Fibroblast of lung (primary cell): ENCODE measurements around the gene SLC26A8. TPM values are rescaled to one million over a fixed set of nuclear protein-coding genes. Genes with fewer than 3 reads are reported as not detected.

Experiments
- DNase-seq, 2 donors: peaks; one replicate each; pipeline versions ENCODE4 v3.0.0 to v3.0.0-alpha.2; 2010; ENCODE audit warnings: low read depth in 2 of 2
- H2AFZ ChIP-seq: 2 replicates; pipeline ENCODE4 v1.5.1; 2012; ENCODE audit warnings: low read length, control low read depth, inconsistent platforms
- H3K27ac ChIP-seq: 2 replicates; pipeline ENCODE4 v1.5.1; 2011; ENCODE audit warnings: low read length, control low read depth; ENCODE audit not compliant: insufficient read depth
- H3K27me3 ChIP-seq: 2 replicates; pipeline ENCODE4 v1.5.1; 2011; ENCODE audit warnings: mild to moderate bottlenecking, low read length; ENCODE audit not compliant: control insufficient read depth, insufficient read depth
- H3K36me3 ChIP-seq: 2 replicates; pipeline ENCODE4 v1.5.1; 2011; ENCODE audit warnings: low read length; ENCODE audit not compliant: control insufficient read depth, insufficient read depth
- H3K4me1 ChIP-seq: 2 replicates; pipeline ENCODE4 v1.5.1; 2011; ENCODE audit warnings: low read length; ENCODE audit not compliant: control insufficient read depth, insufficient read depth; ENCODE audit errors: extremely low read depth
- H3K4me2 ChIP-seq: 2 replicates; pipeline ENCODE4 v1.5.1; 2011; ENCODE audit warnings: low read length, control low read depth; ENCODE audit not compliant: insufficient read depth; ENCODE audit errors: extremely low read depth
- H3K4me3 ChIP-seq, 4 experiments: fragments of 200-600 bp in 1 of 4; sonication (generic) in 1 of 4; replicated peaks in 1 of 4; 2 replicates each; pipeline ENCODE4 v1.5.1; 2011 to 2016; ENCODE audit warnings: low read length in 4 of 4, low read depth in 3 of 4, mild to moderate bottlenecking in 3 of 4, control low read depth in 2 of 4, inconsistent platforms in 1 of 4, mixed read lengths in 1 of 4; ENCODE audit not compliant: insufficient read depth in 1 of 4; ENCODE audit errors: control extremely low read depth in 1 of 4
- H3K79me2 ChIP-seq: 2 replicates; pipeline ENCODE4 v1.5.1; 2012; ENCODE audit warnings: mild to moderate bottlenecking, low read length, inconsistent platforms; ENCODE audit not compliant: control insufficient read depth, insufficient read depth
- H3K9ac ChIP-seq: 2 replicates; pipeline ENCODE4 v1.5.1; 2011; ENCODE audit warnings: mild to moderate bottlenecking, low read length, control low read depth; ENCODE audit not compliant: insufficient read depth
- H3K9me3 ChIP-seq: 2 replicates; pipeline ENCODE4 v1.5.1; 2012; ENCODE audit warnings: low read depth, low read length; ENCODE audit not compliant: control insufficient read depth, insufficient read depth
- H4K20me1 ChIP-seq: 2 replicates; pipeline ENCODE4 v1.5.1; 2011; ENCODE audit warnings: low read length; ENCODE audit not compliant: control insufficient read depth, insufficient read depth; ENCODE audit errors: extremely low read depth
- EZH2 ChIP-seq: IDR thresholded peaks from 2 replicates; pipeline ENCODE4 v1.5.1; 2012; ENCODE audit warnings: low read length, control low read depth, mild to moderate bottlenecking; ENCODE audit errors: missing control alignments
- polyA plus RNA-seq, 2 donors: library from polyadenylated mRNA; depleted of rRNA in 1 of 2; stranded (reverse) in 1 of 2; unstranded in 1 of 2; fragments of >200 nt; gene quantifications; 2 replicates each; pipeline ENCODE4 v1.2.1, GENCODE V29; 2011 to 2012; ENCODE audit warnings: missing spikeins in 1 of 2
- total RNA-seq: library from RNA; depleted of rRNA; stranded (reverse); fragments of >200 nt; gene quantifications from 2 replicates; pipeline ENCODE4 v1.2.1, GENCODE V29; 2014
- TF ChIP-seq, protein P1 (sequence below), 2 donors: IDR thresholded peaks in 1 of 2; conservative IDR thresholded peaks in 1 of 2; 1 replicate in 1 of 2; 2 replicates in 1 of 2; pipeline ENCODE4 v1.5.1; 2011 to 2012; ENCODE audit warnings: low read length in 2 of 2, control low read depth in 1 of 2, inconsistent platforms in 1 of 2, low read depth in 1 of 2, mild to moderate bottlenecking in 1 of 2

Gene SLC26A8
- total and polyA plus RNA-seq, 2 donors (not counting 1 experiment from before 2014, with no cell fraction given), result not detected

- TF ChIP-seq, protein P1, sequence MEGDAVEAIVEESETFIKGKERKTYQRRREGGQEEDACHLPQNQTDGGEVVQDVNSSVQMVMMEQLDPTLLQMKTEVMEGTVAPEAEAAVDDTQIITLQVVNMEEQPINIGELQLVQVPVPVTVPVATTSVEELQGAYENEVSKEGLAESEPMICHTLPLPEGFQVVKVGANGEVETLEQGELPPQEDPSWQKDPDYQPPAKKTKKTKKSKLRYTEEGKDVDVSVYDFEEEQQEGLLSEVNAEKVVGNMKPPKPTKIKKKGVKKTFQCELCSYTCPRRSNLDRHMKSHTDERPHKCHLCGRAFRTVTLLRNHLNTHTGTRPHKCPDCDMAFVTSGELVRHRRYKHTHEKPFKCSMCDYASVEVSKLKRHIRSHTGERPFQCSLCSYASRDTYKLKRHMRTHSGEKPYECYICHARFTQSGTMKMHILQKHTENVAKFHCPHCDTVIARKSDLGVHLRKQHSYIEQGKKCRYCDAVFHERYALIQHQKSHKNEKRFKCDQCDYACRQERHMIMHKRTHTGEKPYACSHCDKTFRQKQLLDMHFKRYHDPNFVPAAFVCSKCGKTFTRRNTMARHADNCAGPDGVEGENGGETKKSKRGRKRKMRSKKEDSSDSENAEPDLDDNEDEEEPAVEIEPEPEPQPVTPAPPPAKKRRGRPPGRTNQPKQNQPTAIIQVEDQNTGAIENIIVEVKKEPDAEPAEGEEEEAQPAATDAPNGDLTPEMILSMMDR (conservative IDR thresholded peaks at IDR 0.05 in 1 of 2, IDR thresholded peaks at IDR 0.05 in 1 of 2; ENCODE audit: low read depth in 1 of 2, low read length in 2 of 2), result no peak
- no peak for TF ChIP-seq EZH2
- Histone ChIP-seq H3K9me3 (no peaks in the 10 kb centered on the region), H3K36me3 (no peaks in the 10 kb centered on the region), H3K4me3 (no peak overlapping the region), H3K79me2 (peaks cover 36% of the 10 kb centered on the region), H3K4me1 (no peaks in the 10 kb centered on the region), H3K27ac (no peak overlapping the region), H2AFZ (no peak overlapping the region), H3K27me3 (no peaks in the 10 kb centered on the region), H4K20me1 (no peaks in the 10 kb centered on the region), H3K4me2 (no peak overlapping the region), H3K9ac (no peak overlapping the region)
- no peak for DNase-seq
These were observed 45.8 kb upstream of the SLC26A8 start for GRCh38 chr6:36070252-36070651.

DNA sequence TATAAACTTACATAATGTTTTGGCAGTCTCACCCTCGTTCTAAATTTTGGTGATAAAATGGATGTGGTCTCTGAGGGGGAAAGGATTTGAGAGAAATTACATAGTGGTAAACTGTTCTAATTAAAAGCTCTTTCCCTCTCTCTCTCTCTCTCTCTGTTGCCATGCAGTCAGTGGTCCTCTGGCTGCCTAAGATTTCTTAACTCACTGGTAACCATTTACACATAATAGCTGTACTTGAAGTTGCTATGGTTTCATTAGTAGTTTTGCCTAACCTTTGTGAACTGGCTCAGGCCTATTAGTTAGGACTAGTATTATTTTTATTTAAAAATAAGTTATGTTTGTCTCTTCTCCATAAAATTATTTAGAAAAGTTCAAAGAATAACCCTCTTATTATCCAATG lies 45.1 kb upstream of the SLC26A8 start:
- H3K4me3 ChIP-seq, result no peak overlapping the region
- no peaks in the 10 kb centered on the region for H3K36me3 ChIP-seq
- TF ChIP-seq, protein P1 (conservative IDR thresholded peaks at IDR 0.05 in 1 of 2, IDR thresholded peaks at IDR 0.05 in 1 of 2; ENCODE audit: low read depth in 1 of 2, low read length in 2 of 2), result no peak
- no peak for TF ChIP-seq EZH2
- H3K9me3 ChIP-seq, result no peaks in the 10 kb centered on the region
- no peak overlapping the region for H3K9ac ChIP-seq
- H3K27ac ChIP-seq, result no peak overlapping the region
- no peaks in the 10 kb centered on the region for H3K4me1 ChIP-seq
- H3K79me2 ChIP-seq, result peaks cover 41% of the 10 kb centered on the region
- H4K20me1 ChIP-seq, result no peaks in the 10 kb centered on the region
- no peaks in the 10 kb centered on the region for H3K27me3 ChIP-seq
- H2AFZ ChIP-seq, result no peak overlapping the region
- DNase-seq, result no peak
- no peak overlapping the region for H3K4me2 ChIP-seq

- H3K27me3 ChIP-seq, result no peaks in the 10 kb centered on the region
- no peak overlapping the region for H3K9ac ChIP-seq
- H3K9me3 ChIP-seq, result no peaks in the 10 kb centered on the region
- no peak for DNase-seq
- peaks cover 45% of the 10 kb centered on the region for H3K79me2 ChIP-seq
- H4K20me1 ChIP-seq, result no peaks in the 10 kb centered on the region
- H2AFZ ChIP-seq, result no peak overlapping the region
- H3K36me3 ChIP-seq, result no peaks in the 10 kb centered on the region
- H3K4me3 ChIP-seq, result no peak overlapping the region
- no peak for TF ChIP-seq EZH2
- TF ChIP-seq, protein P1 (conservative IDR thresholded peaks at IDR 0.05 in 1 of 2, IDR thresholded peaks at IDR 0.05 in 1 of 2; ENCODE audit: low read depth in 1 of 2, low read length in 2 of 2), result no peak
- H3K4me1 ChIP-seq, result no peaks in the 10 kb centered on the region
- H3K4me2 ChIP-seq, result no peak overlapping the region
- H3K27ac ChIP-seq, result no peak overlapping the region
These were observed 44.1 kb upstream of the SLC26A8 start for GRCh38 chr6:36068586-36068985.
